GM23338 (cell line): ENCODE measurements around the gene OVCA2. TPM values are rescaled to one million over a fixed set of nuclear protein-coding genes. Genes with fewer than 3 reads are reported as not detected.

ENCODE experiments used
- ATAC-seq: fragments of 200-7000 bp; cut with Tn5 transposase; 3 replicates; pipeline ENCODE4 v1.9.1; 2020
- DNase-seq: peaks from one replicate; pipeline ENCODE4 v3.0.0-alpha.2; 2015; ENCODE audit warnings: low spot score
- H2AFZ ChIP-seq: fragments of 200-600 bp; sonication (generic); 2 replicates; pipeline ENCODE4 v1.8.0; 2016; ENCODE audit warnings: antibody characterized with exemption, mild to moderate bottlenecking, moderate library complexity
- H3F3A ChIP-seq: fragments of 200-600 bp; sonication (generic); replicated peaks from 2 replicates; pipeline ENCODE4 v1.8.0; 2017; ENCODE audit warnings: antibody characterized with exemption, mixed run types, low read depth
- H3K27ac ChIP-seq: fragments of 200-600 bp; sonication (generic); 2 replicates; pipeline ENCODE4 v1.6.1; 2016; ENCODE audit warnings: low read depth
- H3K27me3 ChIP-seq: fragments of 200-600 bp; sonication (generic); 2 replicates; pipeline ENCODE4 v1.8.0; 2016; ENCODE audit warnings: mild to moderate bottlenecking, mixed run types, moderate library complexity; ENCODE audit not compliant: insufficient read depth
- H3K36me3 ChIP-seq: fragments of 200-600 bp; sonication (generic); 2 replicates; pipeline ENCODE4 v1.8.0; 2016; ENCODE audit warnings: mild to moderate bottlenecking; ENCODE audit not compliant: insufficient read depth
- H3K4me1 ChIP-seq: fragments of 200-600 bp; sonication (generic); 2 replicates; pipeline ENCODE4 v1.8.0; 2016; ENCODE audit warnings: mild to moderate bottlenecking, moderate library complexity; ENCODE audit not compliant: insufficient read depth
- H3K4me2 ChIP-seq: fragments of 200-600 bp; sonication (generic); 2 replicates; pipeline ENCODE4 v1.7.1; 2017; ENCODE audit warnings: mixed run types
- H3K4me3 ChIP-seq: fragments of 200-600 bp; sonication (generic); 2 replicates; pipeline ENCODE4 v1.6.1; 2016; ENCODE audit warnings: mixed run types
- H3K79me2 ChIP-seq: fragments of 200-600 bp; sonication (generic); replicated peaks from 2 replicates; pipeline ENCODE4 v1.8.0; 2017; ENCODE audit warnings: mild to moderate bottlenecking; ENCODE audit not compliant: insufficient read depth
- H3K9me2 ChIP-seq: fragments of 200-600 bp; sonication (generic); 2 replicates; pipeline ENCODE4 v1.8.0; 2017; ENCODE audit not compliant: insufficient read depth
- H4K20me1 ChIP-seq: fragments of 200-600 bp; sonication (generic); replicated peaks from 2 replicates; pipeline ENCODE4 v1.8.0; 2017; ENCODE audit warnings: mild to moderate bottlenecking; ENCODE audit not compliant: insufficient read depth
- H3K27ac Mint-ChIP-seq: 2 replicates; pipeline ENCODE4 v1.8.0; 2020; ENCODE audit warnings: inconsistent platforms, mild to moderate bottlenecking, moderate library complexity, mixed read lengths
- H3K27me3 Mint-ChIP-seq: 3 replicates; pipeline ENCODE4 v1.8.0; 2022; ENCODE audit warnings: low read depth, mild to moderate bottlenecking, moderate library complexity, mixed read lengths, inconsistent platforms; ENCODE audit not compliant: insufficient read depth, poor library complexity
- H3K36me3 Mint-ChIP-seq: 3 replicates; pipeline ENCODE4 v1.8.0; 2021; ENCODE audit warnings: low read depth, mild to moderate bottlenecking, inconsistent platforms, moderate library complexity, mixed read lengths
- H3K4me1 Mint-ChIP-seq: 3 replicates; pipeline ENCODE4 v1.8.0; 2020; ENCODE audit warnings: mild to moderate bottlenecking, inconsistent platforms, mixed read lengths
- H3K4me3 Mint-ChIP-seq: 3 replicates; pipeline ENCODE4 v1.8.0; 2021; ENCODE audit warnings: moderate library complexity, mild to moderate bottlenecking, inconsistent platforms, mixed read lengths
- H3K9me3 Mint-ChIP-seq: 3 replicates; pipeline ENCODE4 v1.8.0; 2020; ENCODE audit warnings: moderate library complexity, mild to moderate bottlenecking, inconsistent platforms, mixed read lengths
- CREB1 ChIP-seq: fragments of 250-450 bp; sonication (Bioruptor Pico); IDR thresholded peaks from 2 replicates; pipeline ENCODE4 v1.5.0; 2020; ENCODE audit warnings: low read depth, mild to moderate bottlenecking, moderate library complexity
- CTCF ChIP-seq, 2 experiments: fragments of 200-600 bp in 1 of 2; sonication (generic) in 1 of 2; conservative IDR thresholded peaks; 2 replicates each; pipeline versions ENCODE4 v1.5.1 to v1.6.1; 2016 to 2017; ENCODE audit warnings: antibody characterized with exemption in 2 of 2, low read depth in 2 of 2, mild to moderate bottlenecking in 2 of 2, moderate library complexity in 1 of 2
- EZH2 ChIP-seq: fragments of 200-600 bp; sonication (generic); IDR thresholded peaks from one replicate; pipeline ENCODE4 v1.8.0; 2017; ENCODE audit warnings: antibody characterized with exemption, mild to moderate bottlenecking, low read depth; ENCODE audit not compliant: unreplicated experiment
- EZH2phosphoT487 ChIP-seq: fragments of 200-600 bp; sonication (generic); IDR thresholded peaks from one replicate; pipeline ENCODE4 v1.8.1; 2018; ENCODE audit warnings: antibody characterized with exemption; ENCODE audit not compliant: unreplicated experiment
- JUNB ChIP-seq: IDR thresholded peaks from one replicate; pipeline ENCODE4 v1.6.1; 2016; ENCODE audit warnings: antibody characterized with exemption; ENCODE audit not compliant: unreplicated experiment
- NANOG ChIP-seq: IDR thresholded peaks from 2 replicates; pipeline ENCODE4 v1.6.1; 2016; ENCODE audit warnings: antibody characterized with exemption, borderline replicate concordance
- POLR2AphosphoS5 ChIP-seq: IDR thresholded peaks from 2 replicates; pipeline ENCODE4 v1.6.1; 2016; ENCODE audit warnings: antibody characterized with exemption, low read depth
- REST ChIP-seq: IDR thresholded peaks from one replicate; pipeline ENCODE4 v1.6.1; 2018; ENCODE audit warnings: antibody characterized with exemption; ENCODE audit not compliant: unreplicated experiment
- STAT1 ChIP-seq: IDR thresholded peaks from one replicate; pipeline ENCODE4 v1.6.1; 2016; ENCODE audit warnings: antibody characterized with exemption; ENCODE audit not compliant: unreplicated experiment
- ZNF331 ChIP-seq: fragments of 250-450 bp; sonication (Bioruptor Pico); IDR thresholded peaks from 2 replicates; pipeline ENCODE4 v1.5.0; 2020; ENCODE audit warnings: low read depth, mild to moderate bottlenecking, moderate library complexity
- ZNF462 ChIP-seq: fragments of 250-450 bp; sonication (Bioruptor Pico); IDR thresholded peaks from 2 replicates; pipeline ENCODE4 v1.5.0; 2020; ENCODE audit warnings: mild to moderate bottlenecking, moderate library complexity
- polyA plus RNA-seq: library from polyadenylated mRNA; unstranded; fragments of >200 nt; fragmentation: Nextera tagmentation; extraction: Ambion mirVana; gene quantifications from 2 replicates; pipeline ENCODE4 v1.2.1, GENCODE V29; 2016
- total RNA-seq: library from RNA; depleted of rRNA; stranded (reverse); fragments of >200 nt; shearing (Covaris generic); gene quantifications from 2 replicates; pipeline ENCODE4 v1.2.3, GENCODE V29; 2014

OVCA2 gene
- total and polyA plus RNA-seq, 2 experiments from 2014 or later, result 15.9 to 21.3 TPM

- peaks cover 60% of the 10 kb centered on the region for H3K27me3 ChIP-seq
- TF ChIP-seq EZH2, result no peak
- TF ChIP-seq CTCF (conservative IDR thresholded peaks at IDR 0.05; ENCODE audit: low read depth in 2 of 2), result no peak
- no peak for TF ChIP-seq REST
- TF ChIP-seq POLR2AphosphoS5, result no peak
- no peak for TF ChIP-seq ZNF331
- TF ChIP-seq EZH2phosphoT487, result no peak
- no peak for TF ChIP-seq NANOG
- no peak for TF ChIP-seq JUNB
- no peak for TF ChIP-seq CREB1 (CRISPR knock-in tag)
- TF ChIP-seq ZNF462 (CRISPR knock-in tag), result no peak
- no peak for TF ChIP-seq STAT1
These were observed 13.1 kb upstream of the OVCA2 start for GRCh38 chr17:2028737-2029136.

More at GRCh38 chr17:2028737-2029136, 13.1 kb upstream of the OVCA2 start:
- no peaks in the 10 kb centered on the region for H3K9me2 ChIP-seq
- no peak overlapping the region for H3K4me3 ChIP-seq
- Mint-ChIP-seq H3K4me1 (peaks cover 4% of the 10 kb centered on the region), H3K27me3 (peaks cover 55% of the 10 kb centered on the region), H3K9me3 (no peaks in the 10 kb centered on the region), H3K4me3 (no peak overlapping the region), H3K27ac (no peak overlapping the region), H3K36me3 (no peaks in the 10 kb centered on the region; the same call in 2 of the 3 replicates)
- ATAC-seq (no peak), DNase-seq (no peak)
- H2AFZ ChIP-seq, result no peak overlapping the region
- H3F3A ChIP-seq, result 0 out of 2 replicates have a peak, but pooled peaks cover 4% of the 10 kb centered on the region
- no peak overlapping the region for H3K4me2 ChIP-seq
- H3K79me2 ChIP-seq, result no peaks in the 10 kb centered on the region
- no peak overlapping the region for H3K27ac ChIP-seq
- peaks cover 4% of the 10 kb centered on the region; the same call in 1 of the 2 replicates for H3K4me1 ChIP-seq
- peaks cover 5% of the 10 kb centered on the region for H4K20me1 ChIP-seq
- no peaks in the 10 kb centered on the region for H3K36me3 ChIP-seq
